Urinary bladder (tissue), 4 donors: ENCODE results near the gene CCND1. TPM values are rescaled to one million over a fixed set of nuclear protein-coding genes. Genes with fewer than 3 reads are reported as not detected.

Experiments used
- DNase-seq: peaks from one replicate; pipeline ENCODE4 v3.0.0-alpha.2; 2015; ENCODE audit errors: extremely low spot score
- H3K27ac ChIP-seq: one replicate; pipeline ENCODE4 v1.5.1; 2013; ENCODE audit warnings: low read depth, mild to moderate bottlenecking, moderate library complexity
- H3K36me3 ChIP-seq: one replicate; pipeline ENCODE4 v1.6.1; 2013; ENCODE audit warnings: mild to moderate bottlenecking, moderate library complexity; ENCODE audit not compliant: insufficient read depth
- H3K4me1 ChIP-seq: one replicate; pipeline ENCODE4 v1.6.1; 2013; ENCODE audit warnings: mild to moderate bottlenecking, moderate library complexity; ENCODE audit not compliant: insufficient read depth
- H3K4me3 ChIP-seq: one replicate; pipeline ENCODE4 v1.5.1; 2013; ENCODE audit warnings: low read depth, low read length
- WGBS: extraction: QIAGEN DNeasy Blood & Tissue Kit; methylation state at CpG from one replicate; pipeline ENCODE4 v1.1.7; 2013; 5-methylcytosine and 5-hydroxymethylcytosine counted together
- polyA plus RNA-seq: library from polyadenylated mRNA; stranded (reverse); fragments of 200-250 nt; gene quantifications from one replicate; pipeline ENCODE4 v1.2.3, GENCODE V29; 2013
- total RNA-seq: library from RNA; depleted of rRNA; stranded (reverse); fragments of >200 nt; gene quantifications from one replicate; pipeline ENCODE4 v1.2.3, GENCODE V29; 2014
- donor health status: healthy with polysubstance abuse.
- donor health status: healthy.

CCND1 gene
- total and polyA plus RNA-seq, 2 donors = 17.5 to 78.8 TPM

DNA sequence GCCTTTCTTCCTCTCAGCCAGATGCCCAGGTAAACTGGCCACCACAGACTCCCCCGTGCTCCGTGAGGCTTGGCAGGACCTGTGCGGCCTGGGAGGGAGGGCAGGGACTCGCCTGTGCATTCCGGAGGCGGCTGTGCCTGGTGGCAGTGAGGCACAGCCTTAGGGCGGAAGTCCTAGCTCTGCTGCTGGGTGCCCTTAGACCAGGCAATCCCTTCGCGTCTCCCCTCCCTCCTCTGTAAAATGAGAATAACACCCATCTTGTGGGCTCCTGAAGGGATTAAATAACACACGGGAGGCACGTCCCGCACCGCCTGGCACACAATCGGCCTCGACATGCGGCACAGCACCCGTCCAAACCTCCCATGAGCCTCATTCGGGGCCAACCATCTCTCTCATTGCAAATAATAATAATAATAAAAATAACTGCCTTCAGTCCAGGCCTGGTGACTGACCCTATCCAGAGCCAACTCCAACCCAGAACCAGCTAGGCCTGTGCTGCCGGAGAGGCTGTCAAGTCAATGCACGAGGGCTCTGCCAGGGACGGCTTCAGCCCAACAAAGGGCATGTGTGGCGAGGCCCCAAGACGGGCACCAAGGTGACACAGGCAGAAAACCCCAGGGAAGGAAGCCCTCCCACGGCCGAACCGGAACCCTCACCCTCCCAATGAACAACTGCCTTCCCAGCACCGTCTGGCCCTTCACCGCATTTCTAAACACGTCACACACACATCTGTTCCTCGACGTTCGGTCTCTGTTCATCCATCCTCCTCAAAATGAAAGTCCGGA is 26.0 kb downstream of the CCND1 start:
- WGBS = 89% methylated on average over 33 of the region's 33 CpGs
- no peaks in the 10 kb centered on the region for H3K36me3 ChIP-seq
- no peak for DNase-seq
- H3K27ac ChIP-seq = no peak overlapping the region
- H3K4me3 ChIP-seq = no peak overlapping the region
- H3K4me1 ChIP-seq = no peaks in the 10 kb centered on the region

DNA sequence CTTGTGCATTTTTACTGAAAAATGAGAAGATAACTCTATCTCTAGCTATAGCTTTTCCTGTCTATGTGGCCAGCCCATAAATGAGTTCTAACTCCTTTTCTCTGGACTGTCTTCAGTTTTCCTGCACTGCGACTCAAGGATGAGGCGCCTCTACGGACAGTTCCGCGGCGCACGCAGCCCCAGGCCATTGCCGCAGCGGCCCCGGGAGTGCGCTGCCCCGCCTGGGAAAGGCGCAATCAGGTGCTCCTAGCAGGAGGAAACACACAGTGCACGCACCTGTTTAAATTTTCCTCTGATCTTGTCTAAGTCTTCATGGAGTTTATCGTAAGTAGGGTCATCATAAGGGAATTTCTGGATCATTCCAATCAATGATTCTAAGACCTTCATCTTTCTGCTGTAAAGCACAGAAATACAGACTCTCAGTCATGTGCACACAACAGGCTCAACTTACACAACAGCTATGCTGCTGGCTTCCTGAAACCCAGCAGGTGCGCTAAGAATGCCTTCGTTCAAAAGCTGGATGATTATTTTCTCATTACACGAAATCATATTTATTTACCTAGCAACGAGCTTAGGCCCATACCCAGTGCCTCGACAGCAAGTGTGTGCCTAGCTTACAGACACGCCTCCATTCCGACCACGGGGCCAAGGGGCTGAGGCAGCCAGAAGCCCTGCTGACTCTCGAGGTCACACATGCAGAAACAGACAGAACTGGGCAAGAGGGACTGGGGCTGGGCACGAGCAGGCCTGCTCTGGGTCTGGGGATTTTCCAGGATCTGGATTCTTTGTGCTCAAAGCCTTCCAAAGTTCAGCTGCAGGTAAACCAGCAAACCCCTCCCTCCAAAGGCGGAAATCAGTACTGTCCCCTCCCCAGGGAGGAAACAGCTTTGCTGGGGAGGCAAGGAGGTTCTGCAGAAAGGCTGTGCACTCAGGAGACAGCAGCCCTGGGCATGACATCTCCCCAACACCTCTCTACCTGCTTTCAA is 27.0 kb downstream of the CCND1 start:
- 87% methylated on average over 26 of the region's 26 CpGs for WGBS
- Histone ChIP-seq H3K4me3 (no peak overlapping the region), H3K27ac (no peak overlapping the region), H3K4me1 (no peaks in the 10 kb centered on the region), H3K36me3 (no peaks in the 10 kb centered on the region)
- DNase-seq = no peak

DNA sequence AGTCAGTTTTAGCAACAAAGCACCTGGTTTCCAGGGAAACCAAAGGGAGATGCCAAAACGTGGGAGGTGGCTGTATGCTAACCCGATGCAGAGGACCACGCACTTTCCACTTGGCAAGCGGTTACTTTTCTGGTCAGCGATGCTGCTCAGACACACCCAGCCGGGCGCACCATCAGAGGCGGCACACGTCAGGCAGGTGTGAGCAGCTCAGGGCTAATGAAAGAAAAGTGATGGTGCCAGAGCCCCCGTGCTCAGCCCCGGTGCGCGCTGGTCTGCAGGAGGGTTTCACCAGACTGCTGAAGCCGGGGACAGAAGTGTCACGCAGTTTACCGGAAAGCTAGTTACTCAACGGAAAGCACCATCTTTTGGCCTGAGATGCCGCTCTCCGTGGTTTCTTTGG is 28.5 kb downstream of the CCND1 start:
- H3K36me3 ChIP-seq = no peaks in the 10 kb centered on the region
- WGBS = 93% methylated on average over 19 of the region's 19 CpGs

DNA sequence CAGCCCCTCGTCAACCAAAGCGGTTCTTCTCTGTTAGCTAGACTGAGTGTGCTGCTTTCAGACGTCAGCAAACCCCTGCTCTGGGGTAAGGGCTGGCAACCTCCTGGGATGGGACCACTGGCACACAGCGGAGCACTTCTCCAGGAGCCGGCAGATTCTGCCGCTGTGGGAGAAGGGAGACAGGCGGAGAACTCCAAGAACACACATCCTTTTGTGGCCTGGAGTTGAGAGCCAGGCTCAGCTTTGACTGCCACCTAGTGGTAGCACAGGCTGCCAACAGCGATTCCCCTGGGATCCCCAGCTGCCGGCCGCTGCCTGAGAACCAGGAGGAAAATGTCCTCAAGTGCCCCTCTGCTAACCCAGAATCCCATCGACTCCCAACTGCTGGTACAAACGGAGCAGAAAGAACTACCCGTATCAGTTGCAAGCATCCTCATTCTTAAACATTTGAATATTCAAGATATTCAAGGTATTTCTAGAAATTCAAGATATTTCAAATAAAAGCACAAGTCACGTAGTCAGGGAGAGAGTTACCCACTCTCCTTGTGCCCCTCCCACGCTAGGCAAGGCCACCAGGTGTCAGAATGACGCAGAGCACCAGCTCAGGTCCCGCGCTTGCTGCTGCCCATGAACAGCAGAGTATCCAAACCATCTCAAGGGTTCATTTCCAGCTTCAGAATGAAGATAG is 29.3 kb downstream of the CCND1 start:
- no peak for DNase-seq
- Histone ChIP-seq H3K36me3 (no peaks in the 10 kb centered on the region), H3K4me3 (no peak overlapping the region), H3K4me1 (peaks cover 3% of the 10 kb centered on the region), H3K27ac (no peak overlapping the region)
- WGBS = 31% methylated on average over 18 of the region's 18 CpGs

More for the DNA sequence above, 28.5 kb downstream of the CCND1 start:
- H3K4me3 ChIP-seq = no peak overlapping the region
- no peak overlapping the region for H3K27ac ChIP-seq
- DNase-seq = no peak
- peaks cover 3% of the 10 kb centered on the region for H3K4me1 ChIP-seq

DNA sequence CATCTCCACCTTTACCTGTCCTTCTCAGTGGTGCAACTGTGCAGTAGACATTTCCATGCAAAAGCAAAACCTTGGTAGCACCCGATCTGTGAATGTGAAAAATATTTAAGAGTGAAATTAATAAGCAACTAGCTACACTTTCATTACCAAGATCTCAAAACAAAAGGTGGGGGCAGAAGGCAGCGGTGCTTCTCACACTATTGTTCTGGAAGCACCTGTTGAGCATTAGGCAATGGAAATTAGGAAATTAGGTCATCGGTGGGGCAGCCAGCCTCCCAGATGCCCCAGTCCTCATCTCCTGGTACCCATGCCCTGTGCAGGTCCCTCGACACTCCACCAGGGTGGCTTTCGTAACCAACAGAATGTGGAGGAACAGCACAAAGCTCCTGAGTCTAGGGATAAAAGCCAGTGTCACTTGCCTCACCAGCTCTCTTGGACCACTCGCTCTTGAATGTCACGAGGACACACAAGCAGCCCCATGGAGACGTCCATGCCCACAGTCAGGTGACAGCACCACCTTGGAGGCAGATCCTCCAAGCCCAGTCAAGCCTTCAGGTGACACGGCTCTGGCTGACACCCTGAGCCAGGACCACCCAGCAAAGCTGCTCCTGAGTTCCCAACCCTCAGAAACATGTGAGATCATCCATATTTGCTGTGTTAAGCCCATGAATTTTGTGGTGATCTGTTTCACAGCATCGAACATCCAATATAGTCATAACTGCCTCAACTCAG is 30.9 kb downstream of the CCND1 start:
- H3K36me3 ChIP-seq = no peaks in the 10 kb centered on the region
- H3K27ac ChIP-seq = no peak overlapping the region
- 89% methylated on average over 10 of the region's 10 CpGs for WGBS
- peaks cover 3% of the 10 kb centered on the region for H3K4me1 ChIP-seq
- DNase-seq = no peak
- H3K4me3 ChIP-seq = no peak overlapping the region

DNA sequence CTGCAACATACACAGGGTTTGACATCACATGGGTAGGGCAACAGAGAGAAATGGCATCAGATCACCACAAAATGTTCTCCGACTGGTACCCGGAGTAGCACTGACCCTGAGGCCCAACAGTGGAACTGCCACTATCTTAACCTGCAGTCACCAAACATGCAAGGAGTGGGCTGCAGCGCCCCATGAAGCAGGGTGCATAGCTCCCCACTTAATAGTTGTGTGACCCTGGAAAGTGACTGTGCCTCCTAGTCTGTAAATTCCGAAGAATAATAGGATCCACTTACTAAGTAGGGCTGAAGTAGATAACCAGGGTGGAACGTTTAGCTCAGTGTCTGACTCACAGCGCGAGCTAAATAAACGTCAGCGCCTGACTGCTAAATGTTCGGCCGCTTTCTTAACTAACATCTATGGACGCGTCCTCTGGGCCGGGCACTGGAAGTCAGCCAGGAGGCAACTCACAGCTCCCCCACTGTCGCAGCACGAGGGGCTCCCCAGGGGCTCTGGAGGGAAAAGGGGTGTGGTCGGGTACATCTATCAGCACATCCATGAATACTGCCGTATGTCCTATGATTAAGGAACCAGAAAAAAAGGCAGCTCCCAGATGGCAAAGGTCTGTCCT is 33.4 kb downstream of the CCND1 start:
- Histone ChIP-seq H3K4me3 (peak overlapping the region; percentile 88), H3K36me3 (no peaks in the 10 kb centered on the region), H3K4me1 (peaks cover 3% of the 10 kb centered on the region), H3K27ac (no peak overlapping the region)
- DNase-seq = no peak
- WGBS = 18% methylated on average over 18 of the region's 18 CpGs

DNA sequence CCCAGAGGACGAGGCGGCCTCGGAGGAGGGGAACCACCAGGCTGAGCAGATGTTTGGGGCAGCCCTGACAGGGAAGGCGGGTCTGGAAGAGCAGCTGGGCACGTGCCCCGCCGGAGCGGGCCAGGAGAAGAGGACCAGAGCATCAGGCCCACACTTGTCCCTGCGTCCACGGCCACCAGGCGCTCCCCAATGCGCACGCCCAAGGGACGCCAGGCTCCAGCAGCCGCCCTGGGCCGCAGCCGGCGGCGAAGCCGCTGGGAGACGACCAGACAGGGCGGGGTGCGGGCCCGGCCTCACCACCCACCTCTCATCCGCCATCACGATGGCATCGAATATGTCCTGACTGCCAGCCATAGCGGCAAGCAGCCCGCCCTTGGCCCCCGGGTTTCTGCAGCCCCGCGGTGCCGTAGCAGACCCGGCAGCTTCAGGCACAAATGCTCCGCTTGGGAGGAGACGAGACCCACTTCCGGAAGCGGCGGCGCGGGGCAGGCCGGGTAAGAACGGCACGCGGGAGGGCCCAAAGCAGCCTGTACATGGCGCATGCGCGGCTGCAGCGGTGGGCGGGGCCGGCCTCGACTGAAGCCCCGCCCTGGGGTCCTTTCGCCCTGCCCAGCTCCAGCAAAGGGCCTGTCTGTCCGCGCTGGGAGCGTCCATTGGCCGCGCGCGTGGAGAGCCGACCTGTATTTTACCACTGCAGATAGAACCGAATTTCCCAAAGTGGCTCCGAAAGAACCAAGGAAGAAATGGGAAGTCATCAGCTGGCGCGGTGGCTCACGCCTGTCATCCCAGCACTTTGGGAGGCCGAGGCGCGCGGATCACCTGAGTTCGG is 34.1 kb downstream of the CCND1 start, which contains the start of gene LTO1:
TSS of gene LTO1 (minus strand) at position 468 of the 829 bp plus-strand sequence. CDS start at position 354, 114 bp downstream.
- peak; percentile 82 for DNase-seq
- H3K36me3 ChIP-seq = no peaks in the 10 kb centered on the region
- peak within 1 kb of the TSS; percentile 46 for H3K27ac ChIP-seq
- H3K4me1 ChIP-seq = peaks cover 3% of the 10 kb centered on the region
- H3K4me3 ChIP-seq = peak within 1 kb of the TSS; percentile 88
- WGBS = 3% methylated on average over 72 of the region's 72 CpGs

DNA sequence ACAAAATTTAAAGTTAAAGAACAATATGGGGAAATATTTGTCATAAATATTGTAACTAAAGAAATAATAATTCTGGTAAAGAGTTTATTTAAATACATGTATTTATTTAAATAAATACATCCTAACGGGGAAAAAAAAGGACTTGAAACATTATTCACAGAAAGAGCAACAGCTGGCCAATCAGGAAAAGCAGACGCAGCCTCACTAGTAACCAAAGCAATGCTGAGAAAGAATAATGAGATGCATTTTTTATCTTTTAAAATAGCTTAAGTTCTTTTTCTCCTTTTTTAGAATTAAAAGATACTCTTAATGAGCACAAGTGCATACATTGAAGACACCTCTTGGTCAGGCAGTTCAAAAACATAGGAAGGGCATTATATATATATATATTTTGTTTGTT is 36.8 kb downstream of the CCND1 start:
- H3K36me3 ChIP-seq = no peaks in the 10 kb centered on the region
- no peak overlapping the region for H3K27ac ChIP-seq
- no peak overlapping the region for H3K4me3 ChIP-seq
- WGBS = 50% methylated on average over 2 of the region's 2 CpGs
- no peak for DNase-seq
- peaks cover 3% of the 10 kb centered on the region for H3K4me1 ChIP-seq

DNA sequence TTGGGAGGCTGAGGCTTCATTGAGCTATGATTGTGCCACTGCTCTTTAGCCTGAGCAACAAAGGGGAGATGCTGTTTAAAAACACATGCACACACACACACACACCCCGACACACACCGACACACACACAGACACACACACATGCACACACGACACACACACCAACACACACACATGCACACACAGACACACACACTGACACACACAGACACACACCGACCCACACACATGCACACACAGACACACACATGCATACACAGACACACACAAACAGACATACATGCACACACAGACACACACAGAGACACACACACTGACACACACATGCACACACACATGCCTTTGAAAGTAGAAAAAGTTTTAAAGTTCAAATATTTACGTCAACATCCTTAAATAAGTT is 39.7 kb downstream of the CCND1 start:
- H3K4me1 ChIP-seq = no peaks in the 10 kb centered on the region
- H3K27ac ChIP-seq = no peak overlapping the region
- H3K4me3 ChIP-seq = no peak overlapping the region
- 97% methylated on average over 5 of the region's 5 CpGs for WGBS
- no peak for DNase-seq
- H3K36me3 ChIP-seq = no peaks in the 10 kb centered on the region

DNA sequence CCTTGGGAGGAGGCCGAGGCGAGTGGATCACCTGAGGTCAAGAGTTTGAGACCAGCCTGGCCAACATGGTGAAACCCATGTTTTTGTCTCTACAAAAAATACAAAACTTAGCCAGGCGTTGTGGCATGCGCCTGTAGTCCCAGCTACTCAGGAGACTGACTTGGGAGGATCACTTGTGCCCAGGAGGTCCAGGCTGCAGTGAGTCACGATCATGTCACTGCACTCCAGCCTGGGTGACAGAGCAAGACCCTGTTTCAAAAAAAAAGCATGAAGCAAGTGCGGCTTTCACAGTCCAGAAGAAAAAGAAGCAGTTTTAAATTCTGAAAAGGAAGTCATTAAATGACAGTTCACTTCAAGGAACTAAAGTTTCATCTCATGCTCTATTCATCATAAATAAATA is 41.3 kb downstream of the CCND1 start:
- no peak for DNase-seq
- 89% methylated on average over 6 of the region's 6 CpGs for WGBS
- Histone ChIP-seq H3K27ac (no peak overlapping the region), H3K4me1 (no peaks in the 10 kb centered on the region), H3K36me3 (no peaks in the 10 kb centered on the region), H3K4me3 (no peak overlapping the region)

DNA sequence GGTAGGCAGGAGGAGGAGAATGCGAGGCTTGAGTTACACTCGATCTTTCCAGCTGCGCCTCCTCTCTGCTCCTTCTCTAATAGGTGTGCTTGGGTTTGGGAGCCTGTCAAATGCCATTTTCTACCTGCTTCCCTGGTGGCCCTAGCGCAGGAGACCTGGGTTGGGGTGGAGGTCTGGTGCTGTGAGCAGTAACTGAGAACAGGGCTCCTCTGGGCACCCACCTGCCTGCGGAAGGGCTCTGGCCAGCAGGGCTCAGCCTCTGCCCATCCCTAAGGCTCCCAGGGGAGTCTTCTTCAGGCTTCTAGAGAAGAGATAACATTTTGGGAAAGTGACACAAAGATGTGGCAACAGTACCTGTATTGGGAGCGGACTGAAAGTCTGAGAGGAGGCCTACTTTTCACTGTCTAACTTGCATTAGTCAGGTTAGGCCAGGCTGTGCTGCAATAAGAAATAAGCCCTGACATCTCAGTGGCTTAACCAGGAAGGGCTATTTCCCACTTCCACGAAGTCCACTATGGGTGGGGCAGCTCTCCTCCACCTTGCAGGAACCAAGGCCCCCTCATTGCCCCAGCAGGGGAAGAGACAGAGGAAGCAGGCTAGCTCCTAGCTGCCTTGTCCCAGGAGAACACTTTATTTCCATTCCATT is 41.8 kb downstream of the CCND1 start:
- 85% methylated on average over 7 of the region's 7 CpGs for WGBS
- Histone ChIP-seq H3K36me3 (no peaks in the 10 kb centered on the region), H3K27ac (no peak overlapping the region), H3K4me1 (no peaks in the 10 kb centered on the region), H3K4me3 (no peak overlapping the region)
- DNase-seq = no peak
